ENCODE results near the gene BLM. TPM values are rescaled to one million over a fixed set of nuclear protein-coding genes. Genes with fewer than 3 reads are reported as not detected.

BLM gene
- total and polyA plus RNA-seq, 2 of the 13 experiments (the other 11 are each of a cell fraction or from before 2014, with no cell fraction given), result 5.1 to 11.8 TPM

DNA sequence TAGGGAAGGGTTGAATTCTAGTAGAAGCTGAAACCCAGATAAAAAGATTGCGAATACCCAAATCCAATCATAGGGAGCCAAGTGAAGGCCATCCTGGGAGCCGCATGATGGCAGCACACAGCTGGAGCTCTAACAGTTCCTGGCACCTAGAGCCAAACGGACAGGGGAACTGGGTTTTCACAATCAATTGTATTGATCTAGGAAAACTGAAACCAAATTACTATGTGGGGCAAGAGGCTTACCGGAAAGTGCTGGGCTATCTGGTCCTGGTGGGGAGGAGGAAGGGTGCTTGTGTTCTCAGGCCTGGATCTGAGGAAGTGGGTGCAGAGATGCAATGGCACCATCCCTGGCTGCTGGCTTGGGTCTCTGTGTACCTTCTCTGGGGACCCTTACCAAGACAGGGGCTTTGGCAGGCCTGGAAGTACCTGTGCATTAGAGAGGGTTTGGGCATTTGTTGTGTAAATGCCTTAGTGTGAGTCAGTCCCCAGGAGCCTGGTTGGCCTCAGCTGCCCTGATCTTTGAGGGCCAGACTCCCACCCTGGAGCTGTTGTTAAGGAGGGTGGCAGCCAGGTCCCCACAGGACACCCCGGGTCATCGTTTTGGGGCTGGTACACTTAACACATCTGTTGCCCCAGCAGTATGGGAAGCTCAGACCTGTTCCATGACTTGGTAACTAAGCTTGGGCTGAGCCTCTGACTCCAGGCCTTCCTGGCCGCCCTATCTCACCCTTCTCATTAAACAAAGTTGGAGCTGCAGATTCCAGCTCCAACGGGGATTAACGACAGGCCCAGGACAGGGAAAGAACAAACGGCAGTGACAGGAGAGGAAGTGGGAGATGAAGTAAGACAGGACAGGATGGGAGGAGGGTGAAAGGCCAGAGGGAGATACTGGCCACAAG is 142.3 kb downstream of the BLM start (continued):
- TF ChIP-seq, protein P1, sequence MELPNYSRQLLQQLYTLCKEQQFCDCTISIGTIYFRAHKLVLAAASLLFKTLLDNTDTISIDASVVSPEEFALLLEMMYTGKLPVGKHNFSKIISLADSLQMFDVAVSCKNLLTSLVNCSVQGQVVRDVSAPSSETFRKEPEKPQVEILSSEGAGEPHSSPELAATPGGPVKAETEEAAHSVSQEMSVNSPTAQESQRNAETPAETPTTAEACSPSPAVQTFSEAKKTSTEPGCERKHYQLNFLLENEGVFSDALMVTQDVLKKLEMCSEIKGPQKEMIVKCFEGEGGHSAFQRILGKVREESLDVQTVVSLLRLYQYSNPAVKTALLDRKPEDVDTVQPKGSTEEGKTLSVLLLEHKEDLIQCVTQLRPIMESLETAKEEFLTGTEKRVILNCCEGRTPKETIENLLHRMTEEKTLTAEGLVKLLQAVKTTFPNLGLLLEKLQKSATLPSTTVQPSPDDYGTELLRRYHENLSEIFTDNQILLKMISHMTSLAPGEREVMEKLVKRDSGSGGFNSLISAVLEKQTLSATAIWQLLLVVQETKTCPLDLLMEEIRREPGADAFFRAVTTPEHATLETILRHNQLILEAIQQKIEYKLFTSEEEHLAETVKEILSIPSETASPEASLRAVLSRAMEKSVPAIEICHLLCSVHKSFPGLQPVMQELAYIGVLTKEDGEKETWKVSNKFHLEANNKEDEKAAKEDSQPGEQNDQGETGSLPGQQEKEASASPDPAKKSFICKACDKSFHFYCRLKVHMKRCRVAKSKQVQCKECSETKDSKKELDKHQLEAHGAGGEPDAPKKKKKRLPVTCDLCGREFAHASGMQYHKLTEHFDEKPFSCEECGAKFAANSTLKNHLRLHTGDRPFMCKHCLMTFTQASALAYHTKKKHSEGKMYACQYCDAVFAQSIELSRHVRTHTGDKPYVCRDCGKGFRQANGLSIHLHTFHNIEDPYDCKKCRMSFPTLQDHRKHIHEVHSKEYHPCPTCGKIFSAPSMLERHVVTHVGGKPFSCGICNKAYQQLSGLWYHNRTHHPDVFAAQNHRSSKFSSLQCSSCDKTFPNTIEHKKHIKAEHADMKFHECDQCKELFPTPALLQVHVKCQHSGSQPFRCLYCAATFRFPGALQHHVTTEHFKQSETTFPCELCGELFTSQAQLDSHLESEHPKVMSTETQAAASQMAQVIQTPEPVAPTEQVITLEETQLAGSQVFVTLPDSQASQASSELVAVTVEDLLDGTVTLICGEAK (IDR thresholded peaks at IDR 0.05), result no peak
- TF ChIP-seq, protein P1 (CRISPR knock-in tag; IDR thresholded peaks at IDR 0.05), result no peak
- 0 out of 2 replicates have a peak, but pooled peaks have one; percentile 12 for TF ChIP-seq ZNF644 (CRISPR knock-in tag; IDR thresholded peaks at IDR 0.05; ENCODE audit: low read depth)
- TF ChIP-seq FOXC1 (CRISPR knock-in tag; IDR thresholded peaks at IDR 0.05; ENCODE audit: borderline replicate concordance), result peak; percentile 47; the same call in 1 of the 2 replicates
- no peak for TF ChIP-seq EZH2 (conservative IDR thresholded peaks at IDR 0.05; ENCODE audit: low read depth, low read length)
- no peak for TF ChIP-seq ARID2 (CRISPR knock-in tag; IDR thresholded peaks at IDR 0.05; ENCODE audit: borderline replicate concordance)
- TF ChIP-seq, protein P2, sequence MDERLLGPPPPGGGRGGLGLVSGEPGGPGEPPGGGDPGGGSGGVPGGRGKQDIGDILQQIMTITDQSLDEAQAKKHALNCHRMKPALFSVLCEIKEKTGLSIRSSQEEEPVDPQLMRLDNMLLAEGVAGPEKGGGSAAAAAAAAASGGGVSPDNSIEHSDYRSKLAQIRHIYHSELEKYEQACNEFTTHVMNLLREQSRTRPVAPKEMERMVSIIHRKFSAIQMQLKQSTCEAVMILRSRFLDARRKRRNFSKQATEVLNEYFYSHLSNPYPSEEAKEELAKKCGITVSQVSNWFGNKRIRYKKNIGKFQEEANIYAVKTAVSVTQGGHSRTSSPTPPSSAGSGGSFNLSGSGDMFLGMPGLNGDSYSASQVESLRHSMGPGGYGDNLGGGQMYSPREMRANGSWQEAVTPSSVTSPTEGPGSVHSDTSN (CRISPR knock-in tag; IDR thresholded peaks at IDR 0.05), result no peak
- peak; percentile 25; the same call in 1 of the 2 replicates for TF ChIP-seq KDM2A (CRISPR knock-in tag; IDR thresholded peaks at IDR 0.05; ENCODE audit: borderline replicate concordance, low read depth)
- TF ChIP-seq ZMYM2 (CRISPR knock-in tag; IDR thresholded peaks at IDR 0.05), result no peak
- TF ChIP-seq SRF (IDR thresholded peaks at IDR 0.05; ENCODE audit: low read depth, low read length), result no peak
- no peak for TF ChIP-seq ZNF124 (CRISPR knock-in tag; IDR thresholded peaks at IDR 0.05)
- TF ChIP-seq, protein P3, sequence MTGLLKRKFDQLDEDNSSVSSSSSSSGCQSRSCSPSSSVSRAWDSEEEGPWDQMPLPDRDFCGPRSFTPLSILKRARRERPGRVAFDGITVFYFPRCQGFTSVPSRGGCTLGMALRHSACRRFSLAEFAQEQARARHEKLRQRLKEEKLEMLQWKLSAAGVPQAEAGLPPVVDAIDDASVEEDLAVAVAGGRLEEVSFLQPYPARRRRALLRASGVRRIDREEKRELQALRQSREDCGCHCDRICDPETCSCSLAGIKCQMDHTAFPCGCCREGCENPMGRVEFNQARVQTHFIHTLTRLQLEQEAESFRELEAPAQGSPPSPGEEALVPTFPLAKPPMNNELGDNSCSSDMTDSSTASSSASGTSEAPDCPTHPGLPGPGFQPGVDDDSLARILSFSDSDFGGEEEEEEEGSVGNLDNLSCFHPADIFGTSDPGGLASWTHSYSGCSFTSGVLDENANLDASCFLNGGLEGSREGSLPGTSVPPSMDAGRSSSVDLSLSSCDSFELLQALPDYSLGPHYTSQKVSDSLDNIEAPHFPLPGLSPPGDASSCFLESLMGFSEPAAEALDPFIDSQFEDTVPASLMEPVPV (CRISPR knock-in tag; IDR thresholded peaks at IDR 0.05), result no peak
- no peak for TF ChIP-seq NBN (conservative IDR thresholded peaks at IDR 0.05)

Data from HepG2 (cell line).